HG02642 (cell line): ENCODE data around the gene RGMA.
"Not testable (repeated sequence)": the region's sequence is repeated elsewhere in the genome, so short reads cannot be mapped to it uniquely, and the experiment has no call there.

Experiments used
- ATAC-seq: cut with Tn5 transposase; IDR thresholded peaks from one replicate; pipeline ENCODE4 v1.9.1; 2021; ENCODE audit warnings: mild to moderate bottlenecking; ENCODE audit not compliant: unreplicated experiment, poor library complexity

The RGMA gene

GRCh38 chr15:93070132-93070531 is 18.9 kb downstream of the RGMA start:
- no peak for ATAC-seq

- no peak for ATAC-seq
Observed at GRCh38 chr15:93068581-93069199, 20.3 kb downstream of the RGMA start.

GRCh38 chr15:93067649-93068085 is 21.3 kb downstream of the RGMA start:
- no peak for ATAC-seq

- no peak for ATAC-seq
Observed at GRCh38 chr15:93066834-93067648, 22.0 kb downstream of the RGMA start.

- ATAC-seq = no peak
Observed at GRCh38 chr15:93066224-93066681, 22.8 kb downstream of the RGMA start.

GRCh38 chr15:93065641-93066045 is 23.4 kb downstream of the RGMA start:
- ATAC-seq = no peak

- no peak for ATAC-seq
Observed at GRCh38 chr15:93063796-93064690, 25.0 kb downstream of the RGMA start.

- ATAC-seq = no peak
Observed at GRCh38 chr15:93063262-93063671, 25.7 kb downstream of the RGMA start.

- not testable (repeated sequence) for ATAC-seq
Observed at GRCh38 chr15:93062628-93063261, 26.3 kb downstream of the RGMA start.

- ATAC-seq = no peak
Observed at GRCh38 chr15:93060336-93061248, 28.4 kb downstream of the RGMA start.

GRCh38 chr15:93059442-93059841 is 29.6 kb downstream of the RGMA start:
- no peak for ATAC-seq

- no peak for ATAC-seq
Observed at GRCh38 chr15:93058904-93059427, 30.0 kb downstream of the RGMA start.

GRCh38 chr15:93058128-93058527 is 30.9 kb downstream of the RGMA start:
- ATAC-seq = no peak

- ATAC-seq = no peak
Observed at GRCh38 chr15:93057618-93058017, 31.4 kb downstream of the RGMA start.

- no peak for ATAC-seq
Observed at GRCh38 chr15:93056836-93057235, 32.2 kb downstream of the RGMA start.

- ATAC-seq = no peak
Observed at GRCh38 chr15:93055211-93055610, 33.8 kb downstream of the RGMA start.

- ATAC-seq = no peak
Observed at GRCh38 chr15:93052090-93052879, 36.7 kb downstream of the RGMA start.
